Gastroesophageal sphincter (tissue), 4 donors: ENCODE measurements around the gene AMER2. TPM values are rescaled to one million over a fixed set of nuclear protein-coding genes. Genes with fewer than 3 reads are reported as not detected.

Experiments used
- ATAC-seq: fragments of 150-250 bp; one replicate; pipeline ENCODE4 v1.9.1; 2016; ENCODE audit warnings: mild to moderate bottlenecking, moderate library complexity
- H3K27ac ChIP-seq, 4 donors: fragments of 200-600 bp; sonication (generic) in 3 of 4; 1 replicate in 3 of 4; 2 replicates in 1 of 4; pipeline ENCODE4 v1.5.1; 2016 to 2019
- H3K27me3 ChIP-seq: fragments of 200-600 bp; sonication (generic); one replicate; pipeline ENCODE4 v1.5.1; 2019
- H3K36me3 ChIP-seq, 2 donors: fragments of 200-600 bp; sonication (generic); one replicate each; pipeline ENCODE4 v1.5.1; 2019; ENCODE audit warnings: control low read depth in 1 of 2
- H3K4me1 ChIP-seq, 3 donors: fragments of 200-600 bp; sonication (generic); 1 replicate in 2 of 3; 2 replicates in 1 of 3; pipeline ENCODE4 v1.5.1; 2016 to 2019; ENCODE audit warnings: control low read depth in 2 of 3
- H3K4me3 ChIP-seq, 2 donors: fragments of 200-600 bp; sonication (generic); one replicate each; pipeline ENCODE4 v1.5.1; 2019; ENCODE audit warnings: mild to moderate bottlenecking in 1 of 2, moderate library complexity in 1 of 2
- H3K9me3 ChIP-seq, 3 donors: fragments of 200-600 bp; sonication (generic); one replicate each; pipeline ENCODE4 v1.5.1; 2017 to 2019; ENCODE audit warnings: control low read depth in 2 of 3
- CTCF ChIP-seq, 4 experiments: fragments of 200-600 bp in 2 of 4; fragments of 450-650 bp in 2 of 4; sonication (generic) in 1 of 4; IDR thresholded peaks; one replicate each; pipeline ENCODE4 v1.5.1; 2017 to 2019; ENCODE audit warnings: antibody characterized with exemption in 4 of 4, mild to moderate bottlenecking in 2 of 4, moderate library complexity in 2 of 4
- EP300 ChIP-seq: sonication (generic); formaldehyde crosslinking; IDR thresholded peaks from one replicate; pipeline ENCODE4 v1.6.1; 2017; ENCODE audit warnings: antibody characterized with exemption, mild to moderate bottlenecking
- POLR2A ChIP-seq, 2 donors: fragments of 450-650 bp; IDR thresholded peaks; one replicate each; pipeline ENCODE4 v1.6.1; 2017; ENCODE audit warnings: antibody characterized with exemption in 2 of 2, mild to moderate bottlenecking in 2 of 2, moderate library complexity in 1 of 2
- POLR2AphosphoS5 ChIP-seq: sonication (generic); formaldehyde crosslinking; IDR thresholded peaks from one replicate; pipeline ENCODE4 v1.6.1; 2017; ENCODE audit warnings: antibody characterized with exemption
- WGBS, 2 donors: methylation state at CpG; one replicate each; pipeline ENCODE4 v1.1.5; 2018; ENCODE audit warnings: low coverage in 1 of 2; 5-methylcytosine and 5-hydroxymethylcytosine counted together
- total RNA-seq, 4 donors: library from RNA; depleted of rRNA; stranded (reverse); fragments of >200 nt; gene quantifications; one replicate each; pipeline ENCODE4 v1.1.0, GENCODE V29; 2016

Gene AMER2
- total RNA-seq, 4 donors from 2014 or later, result 0.04 to 0.81 (median 0.31) TPM; not detected in 1

GRCh38 chr13:25143706-25144105 is 28.4 kb downstream of the AMER2 start:
- Histone ChIP-seq H3K4me1 (no peaks in the 10 kb centered on the region), H3K36me3 (no peaks in the 10 kb centered on the region), H3K27ac (no peak overlapping the region), H3K4me3 (no peak overlapping the region), H3K27me3 (peaks cover 38% of the 10 kb centered on the region), H3K9me3 (no peaks in the 10 kb centered on the region)
- WGBS, 2 donors, result 53 to 86% methylated on average over 7 of the region's 7 CpGs
- TF ChIP-seq POLR2AphosphoS5, result no peak
- TF ChIP-seq EP300, result no peak
- no peak for TF ChIP-seq CTCF (IDR thresholded peaks at IDR 0.05)
- TF ChIP-seq POLR2A (IDR thresholded peaks at IDR 0.05), result no peak
- ATAC-seq, result no peak

GRCh38 chr13:25141042-25141441 is 31.0 kb downstream of the AMER2 start:
- no peaks in the 10 kb centered on the region for H3K9me3 ChIP-seq
- H3K4me3 ChIP-seq, result no peak overlapping the region
- H3K36me3 ChIP-seq, result no peaks in the 10 kb centered on the region
- H3K27me3 ChIP-seq, result peaks cover 53% of the 10 kb centered on the region
- ATAC-seq, result no peak
- 76 to 78% methylated on average over 4 to 5 of the region's 5 CpGs for WGBS, 2 donors
- no peaks in the 10 kb centered on the region for H3K4me1 ChIP-seq
- TF ChIP-seq POLR2AphosphoS5 (no peak), CTCF (IDR thresholded peaks at IDR 0.05) (no peak), POLR2A (IDR thresholded peaks at IDR 0.05) (no peak), EP300 (no peak)
- no peak overlapping the region for H3K27ac ChIP-seq

- Histone ChIP-seq H3K36me3 (no peaks in the 10 kb centered on the region), H3K27me3 (peaks cover 76% of the 10 kb centered on the region), H3K4me3 (no peak overlapping the region), H3K4me1 (no peaks in the 10 kb centered on the region), H3K9me3 (peaks cover 0 to 11% (median 0%) of the 10 kb centered on the region in 3 donors), H3K27ac (no peak overlapping the region)
- 25 to 66% methylated on average over 1 to 2 of the region's 3 CpGs for WGBS, 2 donors
- TF ChIP-seq EP300 (no peak), POLR2A (IDR thresholded peaks at IDR 0.05) (no peak), POLR2AphosphoS5 (no peak), CTCF (IDR thresholded peaks at IDR 0.05) (no peak)
- no peak for ATAC-seq
These were observed 34.3 kb downstream of the AMER2 start for GRCh38 chr13:25137788-25138115.

- TF ChIP-seq EP300, result no peak
- no peak for TF ChIP-seq POLR2A (IDR thresholded peaks at IDR 0.05)
- TF ChIP-seq POLR2AphosphoS5, result no peak
- no peak for TF ChIP-seq CTCF (IDR thresholded peaks at IDR 0.05)
- ATAC-seq, result no peak
- Histone ChIP-seq H3K4me3 (no peak overlapping the region), H3K27ac (no peak overlapping the region), H3K36me3 (no peaks in the 10 kb centered on the region), H3K4me1 (no peaks in the 10 kb centered on the region), H3K27me3 (peaks cover 72% of the 10 kb centered on the region), H3K9me3 (peaks cover 0 to 11% (median 0%) of the 10 kb centered on the region in 3 donors)
- 11 to 13% methylated on average over 14 to 15 of the region's 15 CpGs for WGBS, 2 donors
These were observed 35.0 kb downstream of the AMER2 start for GRCh38 chr13:25136880-25137787.

GRCh38 chr13:25135896-25136295 is 36.2 kb downstream of the AMER2 start:
- TF ChIP-seq POLR2A (IDR thresholded peaks at IDR 0.05) (no peak), CTCF (IDR thresholded peaks at IDR 0.05) (no peak), EP300 (no peak), POLR2AphosphoS5 (no peak)
- ATAC-seq, result no peak
- 48 to 66% methylated on average over 4 of the region's 4 CpGs for WGBS, 2 donors
- no peak overlapping the region for H3K4me3 ChIP-seq
- no peak overlapping the region for H3K27ac ChIP-seq
- peaks cover 60% of the 10 kb centered on the region for H3K27me3 ChIP-seq
- H3K9me3 ChIP-seq, result peaks cover 0 to 11% (median 0%) of the 10 kb centered on the region in 3 donors
- no peaks in the 10 kb centered on the region for H3K4me1 ChIP-seq
- H3K36me3 ChIP-seq, result no peaks in the 10 kb centered on the region
